H9 (cell line): ENCODE results near the gene RSPO3. TPM values are rescaled to one million over a fixed set of nuclear protein-coding genes. Genes with fewer than 3 reads are reported as not detected.

Experiments
- DNase-seq: peaks from one replicate; pipeline ENCODE4 v3.0.0-alpha.2; 2017
- H2AFZ ChIP-seq: one replicate; pipeline ENCODE4 v1.6.1; 2013; ENCODE audit warnings: mild to moderate bottlenecking, low read length, control low read depth, moderate library complexity
- H2AK5ac ChIP-seq: 2 replicates; pipeline ENCODE4 v1.6.1; 2013; ENCODE audit warnings: low read length, control low read depth, mixed read lengths; ENCODE audit not compliant: insufficient read length
- H2BK120ac ChIP-seq: one replicate; pipeline ENCODE4 v1.6.1; 2013; ENCODE audit warnings: low read depth, mild to moderate bottlenecking, low read length, control low read depth, inconsistent platforms; ENCODE audit not compliant: poor library complexity, severe bottlenecking
- H2BK12ac ChIP-seq: 2 replicates; pipeline ENCODE4 v1.6.1; 2013; ENCODE audit warnings: low read length, control low read depth, mixed read lengths, low read depth; ENCODE audit not compliant: insufficient read length
- H2BK15ac ChIP-seq: 2 replicates; pipeline ENCODE4 v1.6.1; 2013; ENCODE audit warnings: low read depth, low read length, control low read depth
- H2BK20ac ChIP-seq: one replicate; pipeline ENCODE4 v1.6.1; 2013; ENCODE audit warnings: low read depth, mild to moderate bottlenecking, low read length, control low read depth, inconsistent platforms; ENCODE audit not compliant: poor library complexity, severe bottlenecking
- H2BK5ac ChIP-seq: 2 replicates; pipeline ENCODE4 v1.6.1; 2013; ENCODE audit warnings: low read length, control low read depth, mixed read lengths; ENCODE audit not compliant: insufficient read length
- H3K14ac ChIP-seq: 2 replicates; pipeline ENCODE4 v1.6.1; 2013; ENCODE audit warnings: low read length, control low read depth; ENCODE audit not compliant: insufficient read depth
- H3K18ac ChIP-seq: 2 replicates; pipeline ENCODE4 v1.6.1; 2013; ENCODE audit warnings: low read depth, mild to moderate bottlenecking, mixed read lengths, low read length, control low read depth; ENCODE audit not compliant: insufficient read length
- H3K23ac ChIP-seq: 2 replicates; pipeline ENCODE4 v1.6.1; 2013; ENCODE audit warnings: low read length, control low read depth, mixed read lengths, low read depth; ENCODE audit not compliant: insufficient read length
- H3K23me2 ChIP-seq: 2 replicates; pipeline ENCODE4 v1.6.1; 2013; ENCODE audit warnings: low read depth, mild to moderate bottlenecking, mixed read lengths, low read length, control low read depth; ENCODE audit not compliant: insufficient read length, poor library complexity, severe bottlenecking
- H3K27ac ChIP-seq: 2 replicates; pipeline ENCODE4 v1.5.1; 2013; ENCODE audit warnings: low read length, control low read depth, mixed read lengths, low read depth; ENCODE audit not compliant: insufficient read length
- H3K27me3 ChIP-seq: 2 replicates; pipeline ENCODE4 v1.6.1; 2013; ENCODE audit warnings: low read length, control low read depth, inconsistent platforms; ENCODE audit not compliant: insufficient read depth
- H3K4ac ChIP-seq: 2 replicates; pipeline ENCODE4 v1.6.1; 2013; ENCODE audit warnings: low read depth, mild to moderate bottlenecking, control low read depth, inconsistent platforms, low read length, moderate library complexity
- H3K4me1 ChIP-seq: 2 replicates; pipeline ENCODE4 v1.6.1; 2013; ENCODE audit warnings: low read length, control low read depth, inconsistent platforms; ENCODE audit not compliant: insufficient read depth
- H3K4me2 ChIP-seq: 2 replicates; pipeline ENCODE4 v1.6.1; 2013; ENCODE audit warnings: low read length, control low read depth, mixed read lengths; ENCODE audit not compliant: insufficient read length, insufficient read depth
- H3K56ac ChIP-seq: 2 replicates; pipeline ENCODE4 v1.6.1; 2013; ENCODE audit warnings: low read depth, mild to moderate bottlenecking, mixed read lengths, low read length, control low read depth; ENCODE audit not compliant: insufficient read length
- H3K79me1 ChIP-seq: 2 replicates; pipeline ENCODE4 v1.6.1; 2013; ENCODE audit warnings: low read depth, mild to moderate bottlenecking, moderate library complexity, low read length, control low read depth, inconsistent platforms; ENCODE audit not compliant: insufficient read depth, poor library complexity, severe bottlenecking
- H3K79me2 ChIP-seq: 2 replicates; pipeline ENCODE4 v1.6.1; 2013; ENCODE audit warnings: low read length, control low read depth, inconsistent platforms; ENCODE audit not compliant: insufficient read depth
- H3K9ac ChIP-seq: 2 replicates; pipeline ENCODE4 v1.6.1; 2013; ENCODE audit warnings: low read length, control low read depth, mixed read lengths; ENCODE audit not compliant: insufficient read length; ENCODE audit errors: extremely low read depth
- H3K9me3 ChIP-seq: one replicate; pipeline ENCODE4 v1.6.1; 2013; ENCODE audit warnings: low read depth, low read length, inconsistent platforms; ENCODE audit not compliant: control insufficient read depth
- H3T11ph ChIP-seq: one replicate; pipeline ENCODE4 v1.6.1; 2013; ENCODE audit warnings: mild to moderate bottlenecking, low read length, control low read depth, inconsistent platforms
- H4K20me1 ChIP-seq: one replicate; pipeline ENCODE4 v1.6.1; 2013; ENCODE audit not compliant: control insufficient read depth, insufficient read length, insufficient read depth
- H4K5ac ChIP-seq: 2 replicates; pipeline ENCODE4 v1.6.1; 2013; ENCODE audit warnings: low read depth, mild to moderate bottlenecking, mixed read lengths, low read length, control low read depth; ENCODE audit not compliant: insufficient read length
- H4K8ac ChIP-seq: replicated peaks from 2 replicates; pipeline ENCODE4 v1.6.1; 2013; ENCODE audit warnings: low read length, control low read depth, mixed read lengths, low read depth; ENCODE audit not compliant: insufficient read length
- H4K91ac ChIP-seq: 2 replicates; pipeline ENCODE4 v1.6.1; 2013; ENCODE audit warnings: low read depth, mild to moderate bottlenecking, moderate library complexity, mixed read lengths, low read length, control low read depth; ENCODE audit not compliant: insufficient read length
- H3K27ac Mint-ChIP-seq, 3 experiments: 2 replicates in 2 of 3; 3 replicates in 1 of 3; pipeline ENCODE4 v1.8.0; 2020 to 2021; ENCODE audit warnings: mixed read lengths in 3 of 3, mild to moderate bottlenecking in 1 of 3, moderate library complexity in 1 of 3
- H3K27me3 Mint-ChIP-seq: 2 replicates; pipeline ENCODE4 v1.8.0; 2021; ENCODE audit warnings: low read depth, mild to moderate bottlenecking, moderate library complexity, mixed read lengths
- H3K36me3 Mint-ChIP-seq, 3 experiments: 2 replicates in 2 of 3; 3 replicates in 1 of 3; pipeline ENCODE4 v1.8.0; 2020 to 2021; ENCODE audit warnings: low read depth in 3 of 3, mixed read lengths in 3 of 3; ENCODE audit not compliant: insufficient read depth in 1 of 3
- H3K4me1 Mint-ChIP-seq, 2 experiments: 2 replicates each; pipeline ENCODE4 v1.8.0; 2020; ENCODE audit warnings: mixed read lengths in 2 of 2
- H3K4me3 Mint-ChIP-seq, 2 experiments: 2 replicates in 1 of 2; 3 replicates in 1 of 2; pipeline ENCODE4 v1.8.0; 2020 to 2021; ENCODE audit warnings: mild to moderate bottlenecking in 2 of 2, mixed read lengths in 2 of 2, moderate library complexity in 1 of 2
- H3K9me3 Mint-ChIP-seq, 2 experiments: 2 replicates in 1 of 2; 3 replicates in 1 of 2; pipeline ENCODE4 v1.8.0; 2020; ENCODE audit warnings: mild to moderate bottlenecking in 2 of 2, mixed read lengths in 2 of 2, moderate library complexity in 1 of 2
- WGBS: extraction: QIAGEN DNeasy Blood & Tissue Kit; methylation state at CpG from one replicate; pipeline ENCODE4 v1.1.7; 2013; ENCODE audit warnings: missing lambda C conversion rate, low lambda C conversion rate, mixed read lengths; ENCODE audit not compliant: insufficient read length; ENCODE audit errors: extremely low coverage; 5-methylcytosine and 5-hydroxymethylcytosine counted together
- total RNA-seq: library from RNA; stranded (reverse); gene quantifications from 2 replicates; pipeline ENCODE4 v1.2.1, GENCODE V29; 2021
- TF ChIP-seq, protein P1 (sequence below): fragments of 200-600 bp; sonication (generic); conservative IDR thresholded peaks from 3 replicates; pipeline ENCODE4 v1.8.0; 2021; ENCODE audit warnings: antibody characterized with exemption, mild to moderate bottlenecking

The RSPO3 gene
- total RNA-seq, 1 experiment from 2014 or later: not detected

DNA sequence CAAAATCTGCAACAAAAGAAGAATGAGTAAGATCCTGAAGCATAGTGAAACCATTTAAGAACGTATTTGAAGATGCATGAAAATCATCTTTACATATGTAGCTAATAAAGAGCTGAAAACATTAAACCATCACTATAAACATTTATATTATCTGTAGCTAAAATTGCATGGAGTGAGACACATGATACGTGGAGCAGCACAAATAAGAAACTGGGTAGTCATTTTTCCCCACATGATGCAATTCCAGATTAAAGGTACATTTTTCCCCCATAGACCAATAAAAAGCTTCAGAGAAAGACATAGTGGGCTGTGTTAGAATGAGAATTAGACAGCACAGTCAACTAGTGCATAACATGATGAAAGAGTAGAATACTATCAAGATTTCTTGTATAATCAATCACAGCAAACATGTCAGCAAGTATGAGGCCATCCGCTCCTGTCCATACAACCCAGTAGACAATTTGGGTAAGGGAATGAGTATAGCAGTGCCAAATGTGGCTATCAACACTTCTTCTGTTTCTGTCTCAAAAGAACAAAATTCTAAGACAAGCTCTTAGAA is 67.0 kb downstream of the RSPO3 start:
- Histone ChIP-seq H2BK15ac (no peak overlapping the region), H2AFZ (no peak overlapping the region), H4K5ac (no peak overlapping the region), H3K4me1 (no peaks in the 10 kb centered on the region), H3T11ph (no peak overlapping the region), H3K4ac (no peak overlapping the region), H2BK120ac (no peak overlapping the region), H3K23ac (no peak overlapping the region), H4K20me1 (no peaks in the 10 kb centered on the region), H4K8ac (no peak overlapping the region), H3K9ac (no peak overlapping the region), H2BK20ac (no peak overlapping the region), H3K18ac (no peak overlapping the region), H3K9me3 (no peaks in the 10 kb centered on the region), H2BK5ac (no peak overlapping the region), H3K79me1 (no peaks in the 10 kb centered on the region), H2BK12ac (no peak overlapping the region), H3K79me2 (no peaks in the 10 kb centered on the region), H3K23me2 (no peaks in the 10 kb centered on the region), H3K27ac (no peak overlapping the region), H2AK5ac (no peak overlapping the region), H3K56ac (no peak overlapping the region), H3K4me2 (no peak overlapping the region), H4K91ac (no peak overlapping the region), H3K14ac (no peak overlapping the region), H3K27me3 (no peaks in the 10 kb centered on the region)
- no peaks in the 10 kb centered on the region; a peak in 1 of 7 replicates for H3K36me3 Mint-ChIP-seq
- peaks cover 8 to 13% of the 10 kb centered on the region in 2 experiments; a peak in 2 of 4 replicates for H3K4me1 Mint-ChIP-seq
- no peaks in the 10 kb centered on the region for H3K27me3 Mint-ChIP-seq
- no peak for DNase-seq
- TF ChIP-seq, protein P1, sequence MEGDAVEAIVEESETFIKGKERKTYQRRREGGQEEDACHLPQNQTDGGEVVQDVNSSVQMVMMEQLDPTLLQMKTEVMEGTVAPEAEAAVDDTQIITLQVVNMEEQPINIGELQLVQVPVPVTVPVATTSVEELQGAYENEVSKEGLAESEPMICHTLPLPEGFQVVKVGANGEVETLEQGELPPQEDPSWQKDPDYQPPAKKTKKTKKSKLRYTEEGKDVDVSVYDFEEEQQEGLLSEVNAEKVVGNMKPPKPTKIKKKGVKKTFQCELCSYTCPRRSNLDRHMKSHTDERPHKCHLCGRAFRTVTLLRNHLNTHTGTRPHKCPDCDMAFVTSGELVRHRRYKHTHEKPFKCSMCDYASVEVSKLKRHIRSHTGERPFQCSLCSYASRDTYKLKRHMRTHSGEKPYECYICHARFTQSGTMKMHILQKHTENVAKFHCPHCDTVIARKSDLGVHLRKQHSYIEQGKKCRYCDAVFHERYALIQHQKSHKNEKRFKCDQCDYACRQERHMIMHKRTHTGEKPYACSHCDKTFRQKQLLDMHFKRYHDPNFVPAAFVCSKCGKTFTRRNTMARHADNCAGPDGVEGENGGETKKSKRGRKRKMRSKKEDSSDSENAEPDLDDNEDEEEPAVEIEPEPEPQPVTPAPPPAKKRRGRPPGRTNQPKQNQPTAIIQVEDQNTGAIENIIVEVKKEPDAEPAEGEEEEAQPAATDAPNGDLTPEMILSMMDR: no peak
- no peak overlapping the region for H3K27ac Mint-ChIP-seq
- no CpG with 5 or more reads among the region's 3 CpGs for WGBS
- H3K9me3 Mint-ChIP-seq: no peaks in the 10 kb centered on the region
- no peak overlapping the region for H3K4me3 Mint-ChIP-seq
